AG04449 (cell line): ENCODE measurements around the gene QRFPR.
"Not testable (repeated sequence)": the region's sequence is repeated elsewhere in the genome, so short reads cannot be mapped to it uniquely, and the experiment has no call there.

ENCODE experiments used
- CTCF ChIA-PET: fragments of 350-600 bp; formaldehyde crosslinking; extraction: SDS; loops from one replicate; lab custom pipeline; 2021; ENCODE audit warnings: antibody characterized with exemption; lab: Yijun Ruan, JAX
- POLR2A ChIA-PET: fragments of 400-600, 350-600 bp; formaldehyde crosslinking; extraction: SDS; loops from one replicate; lab custom pipeline; 2020; ENCODE audit warnings: antibody characterized with exemption, inconsistent platforms; lab: Yijun Ruan, JAX
- DNase-seq: peaks from one replicate; pipeline ENCODE4 v3.0.0-alpha.2; 2010; ENCODE audit warnings: low read depth, low spot score
- H3K4me3 ChIP-seq: 2 replicates; pipeline ENCODE4 v1.5.1; 2011; ENCODE audit warnings: low read depth, mild to moderate bottlenecking, control low read depth, low read length
- CTCF ChIP-seq: IDR thresholded peaks from one replicate; pipeline ENCODE4 v1.5.1; 2011; ENCODE audit warnings: mild to moderate bottlenecking, moderate library complexity, low read length, control low read depth, inconsistent platforms; ENCODE audit not compliant: insufficient read depth; ENCODE audit errors: missing control alignments

The QRFPR gene

GRCh38 chr4:121380776-121381462 is at the start of gene QRFPR:
Gene QRFPR, minus strand, starts transcription at chr4:121381018. Its CDS starts 371 bp downstream, at chr4:121380647.
- ChIA-PET POLR2A (no interaction called here), CTCF (interaction anchor here (1.8 to 2.1 kb wide), 2 partner anchors 9 to 10 kb away, joined by 7 read pairs; no protein-coding TSS in a partner anchor)
- no peak within 1 kb of the TSS for H3K4me3 ChIP-seq
- TF ChIP-seq CTCF, result no peak
- DNase-seq, result no peak

GRCh38 chr4:121428721-121429120 is 47.9 kb upstream of the QRFPR start:
- POLR2A ChIA-PET, result no interaction called here
- no peak for TF ChIP-seq CTCF
- CTCF ChIA-PET, result no interaction called here
- H3K4me3 ChIP-seq, result no peak overlapping the region
- DNase-seq, result no peak

GRCh38 chr4:121421594-121421993 is 40.8 kb upstream of the QRFPR start:
- ChIA-PET CTCF (interaction anchor here (0.6 kb wide), 1 partner anchor 41 kb away, joined by 3 read pairs; no protein-coding TSS in a partner anchor), POLR2A (no interaction called here)
- no peak overlapping the region for H3K4me3 ChIP-seq
- no peak for TF ChIP-seq CTCF
- no peak for DNase-seq

- DNase-seq, result no peak
- POLR2A ChIA-PET, result no interaction called here
Observed at GRCh38 chr4:121411151-121411744, 30.4 kb upstream of the QRFPR start.

GRCh38 chr4:121408567-121408966 is 27.7 kb upstream of the QRFPR start:
- DNase-seq, H3K4me3 ChIP-seq, POLR2A ChIA-PET: not testable (repeated sequence)
- CTCF ChIA-PET, result interaction anchor here (1.6 kb wide), 1 partner anchor 12 kb away, joined by 4 read pairs; no protein-coding TSS in a partner anchor

More at GRCh38 chr4:121411151-121411744, 30.4 kb upstream of the QRFPR start:
- CTCF ChIA-PET, result no interaction called here
- TF ChIP-seq CTCF, result no peak
- H3K4me3 ChIP-seq, result no peak overlapping the region

GRCh38 chr4:121400632-121401031 is 19.8 kb upstream of the QRFPR start:
- POLR2A ChIA-PET, result no interaction called here
- no peak for TF ChIP-seq CTCF
- DNase-seq, result no peak
- CTCF ChIA-PET, result interaction anchor here (1.0 kb wide), 1 partner anchor 30 kb away, joined by 3 read pairs; no protein-coding TSS in a partner anchor
- H3K4me3 ChIP-seq, result no peak overlapping the region
